Suprapubic skin (tissue), 3 donors: ENCODE data around the gene SLC36A3.
"Not testable (repeated sequence)": the region's sequence is repeated elsewhere in the genome, so short reads cannot be mapped to it uniquely, and the experiment has no call there.

ENCODE experiments used
- CTCF ChIP-seq, 2 donors: fragments of 200-600 bp in 1 of 2; fragments of 450-650 bp in 1 of 2; sonication (generic) in 1 of 2; IDR thresholded peaks; one replicate each; pipeline ENCODE4 v1.5.1; 2016 to 2019; ENCODE audit warnings: antibody characterized with exemption in 2 of 2, mild to moderate bottlenecking in 1 of 2, moderate library complexity in 1 of 2
- EP300 ChIP-seq: sonication (generic); formaldehyde crosslinking; IDR thresholded peaks from one replicate; pipeline ENCODE4 v1.6.1; 2017; ENCODE audit warnings: antibody characterized with exemption

GRCh38 chr5:151309266-151309665 is 5.7 kb upstream of the SLC36A3 start:
- TF ChIP-seq CTCF (IDR thresholded peaks at IDR 0.05); EP300: not testable (repeated sequence)
